ENCODE measurements around the gene BAIAP2. TPM values are rescaled to one million over a fixed set of nuclear protein-coding genes. Genes with fewer than 3 reads are reported as not detected.
A peak's percentile ranks its signal among the peaks of the same experiment; 100 is the strongest.

Gene BAIAP2, protein sequence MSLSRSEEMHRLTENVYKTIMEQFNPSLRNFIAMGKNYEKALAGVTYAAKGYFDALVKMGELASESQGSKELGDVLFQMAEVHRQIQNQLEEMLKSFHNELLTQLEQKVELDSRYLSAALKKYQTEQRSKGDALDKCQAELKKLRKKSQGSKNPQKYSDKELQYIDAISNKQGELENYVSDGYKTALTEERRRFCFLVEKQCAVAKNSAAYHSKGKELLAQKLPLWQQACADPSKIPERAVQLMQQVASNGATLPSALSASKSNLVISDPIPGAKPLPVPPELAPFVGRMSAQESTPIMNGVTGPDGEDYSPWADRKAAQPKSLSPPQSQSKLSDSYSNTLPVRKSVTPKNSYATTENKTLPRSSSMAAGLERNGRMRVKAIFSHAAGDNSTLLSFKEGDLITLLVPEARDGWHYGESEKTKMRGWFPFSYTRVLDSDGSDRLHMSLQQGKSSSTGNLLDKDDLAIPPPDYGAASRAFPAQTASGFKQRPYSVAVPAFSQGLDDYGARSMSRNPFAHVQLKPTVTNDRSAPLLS
- total RNA-seq: 10 to 100 TPM; 12.7 to 33.2 (median 23.4) TPM
- polyA plus RNA-seq: 10 to 100 TPM in 1 of 3 donors, 1 to 10 TPM in 2; 2.8 to 11.8 (median 4.4) TPM
- long read RNA-seq, donor 1, partial matches to known transcripts: 0 of 3 reads
- long read RNA-seq, donor 1, other reads (novel, unspliced or antisense): 0 of 3 reads
- long read RNA-seq, donor 2, partial matches to known transcripts: 0 of 3 reads
- long read RNA-seq, donor 2, other reads (novel, unspliced or antisense): 0 of 3 reads

DNA sequence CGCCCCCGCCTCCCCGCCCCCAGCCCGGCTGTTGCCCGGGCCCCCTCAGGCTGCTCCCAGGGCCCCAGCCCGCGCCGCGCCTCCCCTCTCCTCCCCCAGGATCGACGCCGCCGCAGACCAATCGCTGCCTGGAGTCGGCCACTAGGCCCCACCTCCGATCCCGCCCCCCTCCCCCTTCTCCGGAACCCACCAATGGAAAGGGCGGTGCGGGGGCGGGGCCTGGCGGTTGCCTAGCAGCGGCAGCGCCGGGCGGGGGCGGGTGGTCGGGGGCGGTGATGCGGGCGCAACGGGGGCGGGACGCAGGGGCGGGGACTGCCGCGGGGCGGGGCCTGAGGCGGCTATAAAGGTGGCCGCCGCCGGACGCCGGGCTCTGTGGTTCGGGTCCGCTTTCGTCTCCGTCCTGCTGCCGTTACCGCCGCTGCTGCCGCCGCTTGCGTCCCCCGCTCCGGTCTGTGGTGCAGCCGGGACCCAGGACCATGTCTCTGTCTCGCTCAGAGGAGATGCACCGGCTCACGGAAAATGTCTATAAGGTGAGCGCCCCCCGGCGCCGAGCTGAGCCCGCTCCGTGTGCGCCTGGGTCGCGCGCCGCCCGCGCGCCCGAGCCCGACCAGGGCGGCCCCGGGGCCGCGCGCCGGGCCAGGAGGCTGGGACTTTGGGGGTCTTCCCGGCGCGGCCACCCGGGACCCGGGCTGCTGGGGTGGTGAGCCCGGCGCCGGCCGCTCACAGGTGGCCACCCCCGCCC is at the start of gene BAIAP2:
Gene BAIAP2 (plus strand): TSS at position 373 of the 742 bp plus-strand sequence. CDS start 104 bp downstream, at position 477.
- TF ChIP-seq POLR2AphosphoS5 (IDR thresholded peaks at IDR 0.05) (peak; percentile 97 to 98 (median 98)), CTCF (IDR thresholded peaks at IDR 0.05 in 8 of 11, conservative IDR thresholded peaks at IDR 0.05 in 3 of 11) (no peak), POLR2A (IDR thresholded peaks at IDR 0.05) (peak; percentile 58 to 95 (median 80))
- Histone ChIP-seq H3K4me3 (peak within 1 kb of the TSS; percentile 48 to 87 (median 64)), H3K4me1 (peaks cover 17 to 78% (median 50%) of the 10 kb centered on the region in 6 donors), H3K9me3 (no peaks in the 10 kb centered on the region), H3K36me3 (peaks cover 0 to 4% (median 0%) of the 10 kb centered on the region in 6 donors), H3K27me3 (replicated peaks in 1 of 7) (peaks cover 0 to 49% (median 0%) of the 10 kb centered on the region in 7 donors), H3K27ac (peak within 1 kb of the TSS in 6 of 8 donors; percentile 3 to 80 (median 64))
- DNase-seq: peak; percentile 97
- 0 to 3% (median 0%) methylated on average over 8 to 92 of the region's 92 CpGs for WGBS, 5 donors
- intact Hi-C loops (cut with DNase I; ENCODE audit: low total_unique reads): no loop called here

GRCh38 chr17:80986046-80986445 is 48.9 kb upstream of the BAIAP2 start:
- Histone ChIP-seq H3K4me1 (peaks cover 31 to 64% (median 51%) of the 10 kb centered on the region in 6 donors), H3K4me3 (no peak overlapping the region), H3K9me3 (no peaks in the 10 kb centered on the region), H3K36me3 (no peaks in the 10 kb centered on the region), H3K27me3 (replicated peaks in 1 of 7) (peaks cover 0 to 11% (median 0%) of the 10 kb centered on the region in 7 donors), H3K27ac (no peak overlapping the region)
- TF ChIP-seq CTCF (IDR thresholded peaks at IDR 0.05 in 8 of 11, conservative IDR thresholded peaks at IDR 0.05 in 3 of 11): no peak
- no peak for TF ChIP-seq POLR2A (IDR thresholded peaks at IDR 0.05)
- no peak for TF ChIP-seq POLR2AphosphoS5 (IDR thresholded peaks at IDR 0.05)
- no peak for DNase-seq
- intact Hi-C loops (cut with DNase I; ENCODE audit: low total_unique reads): no loop called here
- 90 to 96% (median 92%) methylated on average over 7 of the region's 7 CpGs for WGBS, 5 donors

DNA sequence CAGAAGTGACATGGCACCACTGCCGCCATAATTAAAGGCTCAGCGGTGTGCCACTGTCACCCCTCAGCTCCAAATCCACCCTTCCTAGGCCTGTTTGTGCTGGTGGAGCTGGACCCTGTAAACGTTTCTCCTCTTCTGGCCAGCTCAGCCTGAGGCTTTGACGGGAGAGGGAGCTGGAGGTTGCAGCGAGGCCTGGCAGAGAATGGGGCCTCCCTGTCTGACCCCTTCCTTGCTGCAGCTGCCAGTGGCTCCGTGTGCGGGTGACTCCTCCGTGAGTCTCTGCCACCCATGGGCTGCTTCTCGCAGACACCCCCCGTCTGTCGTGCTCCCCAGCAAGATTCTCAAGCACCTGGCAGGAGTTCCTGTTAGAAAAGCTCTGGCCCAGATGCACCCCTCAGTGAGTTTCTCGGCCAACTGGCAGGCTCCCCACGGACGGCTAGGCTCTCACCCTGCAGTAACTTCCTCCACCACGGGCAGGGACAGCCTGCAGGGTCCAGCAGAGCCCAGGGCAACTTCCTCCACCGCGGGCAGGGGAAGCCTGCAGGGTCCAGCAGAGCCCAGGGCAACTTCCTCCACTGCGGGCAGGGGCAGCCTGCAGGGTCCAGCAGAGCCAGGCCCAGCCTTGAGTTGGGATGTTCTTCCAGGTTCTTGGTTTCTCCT is 48.0 kb upstream of the BAIAP2 start:
- Histone ChIP-seq H3K4me1 (peaks cover 29 to 60% (median 47%) of the 10 kb centered on the region in 6 donors), H3K9me3 (no peaks in the 10 kb centered on the region), H3K27ac (peak overlapping the region in 7 of 8 donors; percentile 27 to 77 (median 66)), H3K4me3 (peak overlapping the region in 1 of 8 donors; percentile 4), H3K27me3 (replicated peaks in 1 of 7) (peaks cover 0 to 2% (median 0%) of the 10 kb centered on the region in 7 donors), H3K36me3 (no peaks in the 10 kb centered on the region)
- DNase-seq: peak; percentile 86
- intact Hi-C loops (cut with DNase I; ENCODE audit: low total_unique reads): no loop called here
- 25 to 35% (median 29%) methylated on average over 16 to 18 of the region's 18 CpGs for WGBS, 5 donors
- peak in 2 of 3 donors; percentile 29 to 45 for TF ChIP-seq POLR2AphosphoS5 (IDR thresholded peaks at IDR 0.05)
- TF ChIP-seq POLR2A (IDR thresholded peaks at IDR 0.05): no peak
- TF ChIP-seq CTCF (IDR thresholded peaks at IDR 0.05 in 8 of 11, conservative IDR thresholded peaks at IDR 0.05 in 3 of 11): peak in 4 of 11 experiments; percentile 13 to 28 (median 18)
